ENCODE results near the gene OR6C65.

OR6C65 gene

GRCh38 chr12:55446326-55446725 lies 46.0 kb downstream of the OR6C65 start:
- DNase-seq (ENCODE audit: low read depth in 2 of 2): no peak

DNA sequence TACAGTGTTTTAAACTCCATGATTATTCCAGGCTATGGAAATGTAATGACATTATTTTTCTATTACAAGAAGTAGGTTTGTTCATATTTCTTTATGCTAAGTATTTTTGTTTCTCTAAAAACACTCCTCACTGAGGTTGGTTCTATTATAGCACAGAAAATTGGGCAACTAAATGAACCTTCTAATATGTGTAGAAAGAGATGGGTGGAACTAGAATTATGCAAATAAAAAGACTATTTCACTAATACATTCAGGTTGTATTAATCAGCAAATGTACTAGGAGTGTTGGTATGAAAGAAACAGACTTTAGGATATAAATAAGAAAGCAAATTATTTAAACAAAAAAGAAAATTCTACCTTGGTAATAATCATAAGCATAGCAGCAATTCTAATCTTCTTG lies 48.5 kb downstream of the OR6C65 start:
- DNase-seq (ENCODE audit: low read depth in 2 of 2): no peak

All from activated CD8-positive, alpha-beta memory T cell treated with anti-CD3 and anti-CD28 coated beads for 4 hours (primary cell).